DMS53 (cell line): ENCODE results near the gene PRRT3.
"Not testable (repeated sequence)": the region's sequence is repeated elsewhere in the genome, so short reads cannot be mapped to it uniquely, and the experiment has no call there.

Experiments used
- DNase-seq: peaks from one replicate; lab custom pipeline; 2025; lab: John Stamatoyannopoulos, UW

PRRT3 gene

GRCh38 chr3:9898467-9899241 lies 53.6 kb downstream of the PRRT3 start:
- no peak for DNase-seq

GRCh38 chr3:9897408-9898372 lies 54.5 kb downstream of the PRRT3 start:
- peak; percentile 83 for DNase-seq

GRCh38 chr3:9896755-9897407 lies 55.3 kb downstream of the PRRT3 start:
- DNase-seq, result not testable (repeated sequence)

- not testable (repeated sequence) for DNase-seq
These were observed 56.5 kb downstream of the PRRT3 start for GRCh38 chr3:9895715-9896114.
